Skeletal muscle satellite cell (primary cell): Measurements from ENCODE around the gene TLCD2.
"Not testable (repeated sequence)": the region's sequence is repeated elsewhere in the genome, so short reads cannot be mapped to it uniquely, and the experiment has no call there.

Source experiments
- H3K27me3 ChIP-seq: 2 replicates; pipeline ENCODE4 v1.7.0; 2013; ENCODE audit warnings: low read length; ENCODE audit not compliant: control insufficient read depth, insufficient read depth
- H3K36me3 ChIP-seq: 2 replicates; pipeline ENCODE4 v1.7.0; 2013; ENCODE audit warnings: mild to moderate bottlenecking, control low read depth, low read length; ENCODE audit not compliant: insufficient read depth
- H3K4me1 ChIP-seq: 2 replicates; pipeline ENCODE4 v1.7.0; 2013; ENCODE audit warnings: low read length; ENCODE audit not compliant: control insufficient read depth, insufficient read depth
- H3K4me2 ChIP-seq: 2 replicates; pipeline ENCODE4 v1.7.0; 2013; ENCODE audit warnings: mild to moderate bottlenecking, low read length
- H3K4me3 ChIP-seq: 2 replicates; pipeline ENCODE4 v1.7.0; 2013; ENCODE audit warnings: low read length
- H3K9ac ChIP-seq: 2 replicates; pipeline ENCODE4 v1.7.0; 2013; ENCODE audit warnings: mild to moderate bottlenecking, low read depth, low read length, moderate library complexity
- H3K9me3 ChIP-seq: replicated peaks from 2 replicates; pipeline ENCODE4 v1.7.0; 2013; ENCODE audit warnings: mild to moderate bottlenecking, control low read depth, low read length

TLCD2 gene

DNA sequence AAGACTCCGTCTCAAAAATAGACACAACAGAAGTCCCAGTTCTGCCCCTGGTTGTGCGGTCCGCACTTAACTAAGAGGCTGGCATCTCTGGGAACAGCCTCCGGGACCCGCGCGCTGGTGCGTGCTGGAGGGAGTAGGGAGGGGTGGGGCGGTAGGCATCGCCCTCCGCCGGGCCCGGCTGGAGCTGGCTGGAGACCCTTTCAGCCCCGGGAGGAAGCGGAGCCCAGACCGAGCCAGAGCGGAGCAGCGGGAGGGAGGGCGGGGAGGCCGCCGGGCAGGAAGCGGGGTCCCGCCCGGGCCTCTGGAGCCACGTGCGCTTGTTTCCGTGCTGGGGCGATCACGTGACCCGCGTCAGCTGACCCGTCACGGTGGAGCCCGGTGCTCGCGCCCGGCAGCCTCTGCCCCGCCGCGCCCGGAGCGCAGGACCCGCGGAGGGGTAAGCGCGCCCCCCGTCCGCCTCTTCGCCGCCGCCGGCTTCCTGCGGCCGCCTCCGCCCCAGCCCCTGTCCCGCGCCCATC lies 14.2 kb upstream of the TLCD2 start, which contains the start of gene WDR81:
Gene WDR81 (plus strand): TSS at position 354 of the 518 bp plus-strand sequence. CDS start 256 bp downstream, outside the sequence.
- Histone ChIP-seq H3K36me3 (peaks cover 26% of the 10 kb centered on the region), H3K4me1 (peaks cover 37% of the 10 kb centered on the region), H3K4me2 (peak within 1 kb of the TSS; percentile 99), H3K9me3 (no peaks in the 10 kb centered on the region), H3K9ac (peak within 1 kb of the TSS; percentile 85), H3K4me3 (peak within 1 kb of the TSS; percentile 79), H3K27me3 (no peaks in the 10 kb centered on the region)

DNA sequence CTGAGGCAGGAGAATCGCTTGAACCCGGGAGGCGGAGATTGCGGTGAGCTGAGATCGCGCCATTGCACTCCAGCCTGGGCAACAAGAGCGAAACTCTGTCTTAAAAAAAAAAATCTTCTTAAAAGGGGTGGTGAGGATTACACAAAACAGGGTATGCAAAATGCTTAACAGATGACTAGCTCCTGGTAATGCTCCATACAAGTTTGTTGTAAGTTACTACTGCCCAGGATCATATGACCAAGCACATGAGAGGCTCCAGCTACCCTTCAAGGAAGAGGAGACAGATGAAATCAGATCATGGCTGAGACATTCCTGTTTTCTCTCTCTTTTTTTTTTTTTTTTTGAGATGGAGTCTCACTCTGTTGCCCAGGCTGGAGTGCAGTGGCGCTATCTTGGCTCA lies 11.8 kb upstream of the TLCD2 start:
- peaks cover 52% of the 10 kb centered on the region for H3K4me1 ChIP-seq

DNA sequence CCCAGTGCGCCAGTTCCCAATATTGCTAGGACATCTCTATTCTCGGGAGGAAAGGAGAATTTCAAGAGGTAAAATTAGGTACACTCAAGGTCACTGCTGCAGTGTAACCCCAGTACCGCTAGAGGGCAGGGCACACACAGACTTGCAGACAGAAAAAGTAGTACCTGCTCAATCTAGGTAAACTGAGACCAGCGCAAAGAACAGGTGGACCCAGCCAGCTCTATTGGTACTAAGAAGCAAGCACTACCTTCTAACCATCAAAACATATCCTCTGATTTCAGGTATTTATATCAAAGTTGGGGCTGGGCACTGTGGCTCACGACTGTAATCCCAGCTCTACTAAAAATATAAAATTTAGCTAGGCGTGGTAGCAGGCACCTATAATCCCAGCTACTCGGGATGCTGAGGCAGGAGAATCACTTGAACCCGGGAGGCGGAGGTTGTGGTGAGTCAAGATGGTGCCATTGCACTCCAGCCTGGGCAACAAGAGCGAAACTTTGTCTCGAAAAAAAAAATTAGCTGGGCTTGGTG lies 10.7 kb upstream of the TLCD2 start:
- peaks cover 2% of the 10 kb centered on the region for H3K36me3 ChIP-seq

More for the DNA sequence above, 11.8 kb upstream of the TLCD2 start:
- not testable (repeated sequence) for H3K9me3 ChIP-seq, H3K9ac ChIP-seq, H3K4me3 ChIP-seq, H3K4me2 ChIP-seq, H3K27me3 ChIP-seq
- H3K36me3 ChIP-seq = peaks cover 13% of the 10 kb centered on the region

DNA sequence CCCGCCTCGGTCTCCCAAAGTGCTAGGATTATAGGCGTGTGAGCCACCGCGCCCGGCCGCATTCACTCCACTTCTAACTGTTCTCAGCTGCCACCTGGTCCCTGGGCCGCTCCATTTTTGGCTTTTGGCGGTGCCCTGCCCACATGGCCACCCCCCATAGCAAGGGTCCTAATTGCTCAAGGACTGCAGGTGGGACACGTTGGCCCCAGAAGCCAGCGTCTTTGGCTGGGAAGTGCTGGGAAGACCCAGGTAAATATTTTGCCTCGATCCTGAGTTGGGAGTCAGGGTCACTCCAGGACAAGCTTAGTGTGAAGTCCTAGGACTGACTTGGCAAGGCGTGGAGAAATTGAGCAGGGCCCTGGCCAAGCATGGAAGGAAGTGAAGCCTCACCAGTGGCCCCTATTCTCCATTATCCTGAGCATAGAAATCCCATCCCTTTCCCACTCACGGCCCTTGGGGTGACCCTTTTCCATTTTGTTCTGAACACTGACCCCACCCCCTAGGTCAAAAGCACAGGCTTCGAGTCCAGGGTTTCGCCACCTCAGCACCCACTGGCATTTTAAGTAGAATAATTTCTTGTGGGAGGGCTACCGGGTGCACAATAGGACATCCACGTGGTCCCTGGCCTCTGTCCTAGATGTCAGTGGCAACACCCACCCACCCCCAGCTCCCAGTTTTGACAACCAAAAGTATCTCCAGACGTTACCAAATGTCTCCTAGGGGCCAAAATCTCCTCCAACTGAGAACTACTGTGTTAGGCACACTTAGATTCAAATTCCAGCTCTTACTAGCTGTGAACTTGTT lies 8.4 kb upstream of the TLCD2 start:
- H3K27me3 ChIP-seq = no peaks in the 10 kb centered on the region
- H3K4me1 ChIP-seq = peaks cover 32% of the 10 kb centered on the region
- no peak overlapping the region for H3K4me2 ChIP-seq
- H3K4me3 ChIP-seq = no peak overlapping the region
- H3K36me3 ChIP-seq = peaks cover 12% of the 10 kb centered on the region
- no peak overlapping the region for H3K9ac ChIP-seq
- H3K9me3 ChIP-seq = no peaks in the 10 kb centered on the region

More for the DNA sequence above, 10.7 kb upstream of the TLCD2 start:
- Histone ChIP-seq H3K4me3 (peak overlapping the region; percentile 22), H3K4me1 (peaks cover 43% of the 10 kb centered on the region), H3K4me2 (peak overlapping the region; percentile 64), H3K27me3 (no peaks in the 10 kb centered on the region), H3K9ac (peak overlapping the region; percentile 45), H3K9me3 (no peaks in the 10 kb centered on the region)

DNA sequence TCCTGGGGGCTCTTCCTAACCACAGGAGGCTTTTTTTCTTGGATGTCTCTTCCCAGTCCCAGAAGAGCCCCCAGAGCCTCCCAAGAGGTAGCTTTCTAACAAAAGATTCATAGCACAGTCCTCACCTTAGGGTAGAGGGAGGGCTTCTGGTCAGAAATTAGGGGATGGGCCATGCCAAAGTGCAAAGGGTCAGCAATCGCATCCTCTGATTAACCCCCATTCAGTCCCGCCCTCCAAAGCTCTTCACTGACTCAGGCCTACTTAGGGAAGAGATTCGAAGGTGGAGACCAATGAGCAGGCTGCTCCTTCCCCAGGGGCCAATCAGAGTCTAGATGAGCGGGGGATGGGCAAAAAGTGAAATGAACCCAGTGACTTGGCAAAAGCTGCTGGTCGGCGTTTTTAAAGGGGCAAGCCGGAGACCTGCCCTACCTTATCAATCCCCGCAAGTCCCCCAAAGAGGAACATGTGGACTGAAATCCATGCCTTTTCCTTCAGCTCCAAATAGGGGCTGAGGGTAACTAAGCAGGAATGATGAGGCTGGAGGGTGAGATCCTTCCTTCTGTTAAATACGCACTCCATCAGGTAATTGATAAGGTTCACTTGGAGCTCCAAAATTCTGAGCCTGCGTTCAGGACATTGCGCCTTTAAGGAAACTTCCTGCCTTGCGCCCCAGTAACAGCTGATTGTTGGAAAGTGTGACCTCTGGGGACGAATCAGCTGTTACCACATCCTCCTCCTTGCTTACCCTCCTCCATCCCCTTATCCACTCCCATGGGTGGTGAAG lies 6.9 kb upstream of the TLCD2 start:
- Histone ChIP-seq H3K4me2 (peak overlapping the region; percentile 92), H3K9ac (peak overlapping the region; percentile 96), H3K27me3 (no peaks in the 10 kb centered on the region), H3K4me1 (peaks cover 41% of the 10 kb centered on the region), H3K9me3 (no peaks in the 10 kb centered on the region), H3K4me3 (peak overlapping the region; percentile 74), H3K36me3 (peaks cover 26% of the 10 kb centered on the region)

DNA sequence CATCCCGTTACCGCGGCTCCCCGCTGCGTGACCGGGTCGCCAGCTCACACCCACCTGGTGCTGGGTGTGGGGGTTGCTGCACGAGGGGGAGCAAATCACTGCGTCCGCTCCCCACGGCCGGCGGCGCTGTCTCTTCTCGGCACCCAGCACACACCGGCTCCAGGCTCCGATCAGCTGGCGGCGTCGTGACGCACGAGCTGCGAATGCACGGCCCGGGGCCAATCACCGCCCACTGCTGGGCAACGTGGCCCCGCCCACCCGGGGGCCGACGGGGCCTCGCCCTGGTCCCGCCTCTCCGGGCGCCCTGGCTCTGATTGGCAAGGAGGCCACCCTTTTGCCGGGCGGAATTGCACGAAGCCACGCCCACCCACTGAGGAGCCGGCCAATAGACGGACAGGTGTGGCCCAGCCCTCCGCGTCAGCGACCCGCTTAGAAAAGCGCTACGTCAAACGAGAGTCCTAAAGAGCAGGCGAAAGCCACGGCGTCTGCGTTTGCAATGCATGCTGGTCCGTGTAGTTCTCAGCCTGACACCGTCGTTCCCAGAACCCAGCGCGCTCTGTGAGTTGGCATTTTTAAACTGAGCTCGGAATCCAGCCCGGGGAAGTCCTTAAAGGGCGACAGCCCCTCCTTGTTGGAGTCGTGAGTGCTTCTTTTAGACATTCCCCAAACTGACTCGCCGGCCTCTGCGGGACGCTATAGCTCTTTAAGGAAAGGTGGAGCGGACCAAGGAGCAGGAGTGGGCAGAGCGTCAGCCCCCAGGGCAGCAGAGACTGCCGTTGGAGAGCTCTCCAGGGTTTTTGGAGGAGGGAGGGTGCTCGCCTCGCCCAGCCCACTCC lies 6.1 kb upstream of the TLCD2 start:
- H3K4me3 ChIP-seq = peak overlapping the region; percentile 79
- H3K4me2 ChIP-seq = peak overlapping the region; percentile 92
- peak overlapping the region; percentile 96 for H3K9ac ChIP-seq
- no peaks in the 10 kb centered on the region for H3K27me3 ChIP-seq
- no peaks in the 10 kb centered on the region for H3K9me3 ChIP-seq
- H3K36me3 ChIP-seq = peaks cover 34% of the 10 kb centered on the region
- H3K4me1 ChIP-seq = peaks cover 48% of the 10 kb centered on the region

DNA sequence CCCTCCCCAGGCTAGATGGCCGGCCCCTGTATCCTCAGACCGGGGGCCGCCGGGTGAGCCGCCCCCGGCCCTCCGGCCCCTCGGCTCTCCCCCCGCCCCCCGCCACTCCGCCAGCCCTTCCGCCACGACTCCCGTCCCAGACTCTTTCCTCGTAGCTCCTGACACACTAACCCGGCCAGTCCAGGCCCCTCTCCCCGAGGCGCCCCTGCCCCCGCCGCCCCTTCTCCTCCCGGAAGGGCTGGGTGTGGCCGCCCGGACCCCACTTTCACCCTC lies 5.6 kb upstream of the TLCD2 start:
- Histone ChIP-seq H3K4me3 (peak overlapping the region; percentile 79), H3K9me3 (no peaks in the 10 kb centered on the region), H3K36me3 (peaks cover 39% of the 10 kb centered on the region), H3K9ac (peak overlapping the region; percentile 91), H3K4me2 (peak overlapping the region; percentile 99), H3K4me1 (peaks cover 53% of the 10 kb centered on the region), H3K27me3 (no peaks in the 10 kb centered on the region)

DNA sequence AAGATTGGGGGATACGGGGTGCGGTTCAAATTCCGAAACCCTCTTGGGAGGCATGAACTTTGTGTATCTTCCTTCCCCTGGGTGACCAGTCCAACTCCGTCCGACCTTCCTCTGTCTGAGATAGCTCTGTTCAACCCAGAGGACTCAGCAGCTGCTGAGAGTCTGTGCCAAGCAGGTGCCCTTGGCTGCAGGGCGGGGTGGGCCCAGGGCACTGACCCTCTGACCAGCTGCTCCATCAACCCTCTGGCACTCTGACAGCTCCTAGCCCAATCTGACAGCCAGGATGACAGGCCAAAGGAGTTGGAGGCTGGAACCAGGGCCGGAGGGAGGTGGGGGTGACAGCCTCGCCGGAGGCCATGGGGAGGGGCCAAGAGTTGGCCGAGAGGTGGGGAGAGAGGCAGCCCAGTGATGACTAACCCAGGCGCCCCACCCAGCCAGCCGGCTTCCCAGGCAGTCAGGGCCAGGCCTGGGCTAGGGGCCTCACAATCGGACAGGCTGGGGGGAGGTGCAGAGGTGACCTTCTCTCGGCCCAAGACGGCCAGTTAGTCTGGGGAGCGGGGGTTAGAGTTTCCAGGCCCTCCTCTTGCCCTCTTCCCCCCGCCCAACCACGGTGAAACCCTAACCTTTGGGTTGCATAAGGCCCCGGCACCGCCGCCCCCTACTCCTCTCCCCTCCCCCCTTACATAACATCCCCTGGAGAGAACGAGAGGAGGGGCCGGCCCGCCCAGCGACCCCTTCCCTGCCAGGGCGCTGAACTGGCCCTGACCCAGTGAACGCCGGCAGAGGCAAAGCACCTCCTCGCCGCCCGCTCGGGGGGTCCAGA lies 5.0 kb upstream of the TLCD2 start:
- Histone ChIP-seq H3K4me1 (peaks cover 56% of the 10 kb centered on the region), H3K4me2 (peak overlapping the region; percentile 99), H3K27me3 (no peaks in the 10 kb centered on the region), H3K9ac (peak overlapping the region; percentile 91), H3K9me3 (no peaks in the 10 kb centered on the region), H3K36me3 (peaks cover 39% of the 10 kb centered on the region), H3K4me3 (peak overlapping the region; percentile 79)

DNA sequence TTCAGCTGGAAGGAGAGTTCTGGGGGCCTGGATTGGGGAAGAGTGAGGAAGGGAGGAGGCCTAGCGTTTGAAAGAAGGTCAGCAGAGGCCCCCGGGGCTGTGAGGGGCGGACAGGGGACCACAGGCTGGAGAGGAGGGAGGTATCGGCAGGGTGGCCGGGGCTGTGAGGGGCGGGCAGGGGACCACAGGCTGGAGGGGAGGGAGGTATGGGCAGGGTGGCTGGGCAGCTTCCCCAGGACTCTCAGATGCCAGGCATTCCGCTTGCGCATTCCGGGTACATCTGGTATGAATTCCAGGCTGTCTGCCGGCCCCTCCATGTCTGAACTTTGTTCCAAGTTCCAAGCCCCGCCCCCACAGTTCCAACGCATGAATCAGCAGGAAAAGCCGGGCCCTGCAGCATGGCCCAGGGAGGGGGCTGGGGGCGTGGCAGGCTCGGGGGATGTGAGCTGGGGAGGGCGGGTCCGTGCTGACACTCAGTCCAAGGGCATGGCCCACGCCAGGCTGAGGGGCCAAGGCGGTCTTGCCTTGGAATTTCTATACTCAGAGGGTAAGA lies 4.3 kb upstream of the TLCD2 start:
- H3K9me3 ChIP-seq = no peaks in the 10 kb centered on the region
- H3K4me3 ChIP-seq = peak overlapping the region; percentile 79
- peaks cover 39% of the 10 kb centered on the region for H3K36me3 ChIP-seq
- H3K27me3 ChIP-seq = no peaks in the 10 kb centered on the region
- peak overlapping the region; percentile 99 for H3K4me2 ChIP-seq
- peak overlapping the region; percentile 95 for H3K9ac ChIP-seq
- H3K4me1 ChIP-seq = peaks cover 54% of the 10 kb centered on the region

DNA sequence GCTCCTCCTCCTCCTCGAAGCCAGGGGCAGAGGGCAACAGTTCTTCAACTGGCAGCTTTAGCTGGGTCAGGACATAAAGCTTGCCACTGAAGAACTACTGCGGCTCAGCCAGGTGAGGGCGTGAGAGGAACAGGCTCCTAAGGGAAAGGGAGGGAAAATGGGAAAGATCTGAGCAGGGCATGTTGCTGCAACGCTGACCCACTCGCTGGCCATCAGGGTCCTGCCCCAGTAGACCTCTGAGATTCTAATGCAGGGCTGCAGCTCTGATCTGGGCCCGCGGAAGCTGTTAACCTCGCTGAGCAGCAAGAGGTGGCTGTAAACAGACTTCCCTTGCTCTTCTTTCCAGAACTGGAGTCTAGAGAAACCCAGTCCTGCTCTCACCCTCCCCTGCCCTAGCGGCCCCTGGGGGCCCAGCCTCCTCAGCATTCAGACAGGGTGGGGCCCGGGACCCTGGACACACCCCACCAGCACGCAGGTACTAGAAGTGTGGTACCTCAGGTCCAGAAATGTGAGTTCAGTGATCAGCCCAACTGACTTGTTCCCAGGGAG lies 3.8 kb upstream of the TLCD2 start:
- H3K4me3 ChIP-seq = peak overlapping the region; percentile 79
- peaks cover 54% of the 10 kb centered on the region for H3K4me1 ChIP-seq
- peak overlapping the region; percentile 95 for H3K9ac ChIP-seq

More for the DNA sequence above, 3.8 kb upstream of the TLCD2 start:
- peaks cover 39% of the 10 kb centered on the region for H3K36me3 ChIP-seq
- peak overlapping the region; percentile 99 for H3K4me2 ChIP-seq
- H3K9me3 ChIP-seq = no peaks in the 10 kb centered on the region
- H3K27me3 ChIP-seq = no peaks in the 10 kb centered on the region
